Thoracic aorta (tissue), 2 donors: ENCODE results near the gene RBMS1. TPM values are rescaled to one million over a fixed set of nuclear protein-coding genes. Genes with fewer than 3 reads are reported as not detected.
A peak's percentile ranks its signal among the peaks of the same experiment; 100 is the strongest.

Experiments used
- ATAC-seq: fragments of 150-250 bp; one replicate; pipeline ENCODE4 v1.8.0; 2017; ENCODE audit warnings: low read depth; ENCODE audit not compliant: insufficient number of reproducible peaks, low FRiP score
- DNase-seq: peaks from one replicate; pipeline ENCODE4 v3.0.0-alpha.2; 2020; ENCODE audit warnings: low spot score
- H3K27ac ChIP-seq, 2 donors: fragments of 200-600 bp; sonication (generic); 1 replicate in 1 of 2; 2 replicates in 1 of 2; pipeline ENCODE4 v1.5.1; 2016; ENCODE audit warnings: mild to moderate bottlenecking in 2 of 2, moderate library complexity in 2 of 2
- H3K27me3 ChIP-seq: fragments of 200-600 bp; sonication (generic); replicated peaks from 2 replicates; pipeline ENCODE4 v1.6.0; 2016; ENCODE audit warnings: mild to moderate bottlenecking; ENCODE audit not compliant: insufficient read depth
- H3K36me3 ChIP-seq: fragments of 200-600 bp; sonication (generic); one replicate; pipeline ENCODE4 v1.5.1; 2016
- H3K4me1 ChIP-seq, 2 donors: fragments of 200-600 bp; sonication (generic); 1 replicate in 1 of 2; 2 replicates in 1 of 2; pipeline versions ENCODE4 v1.5.1 to v1.6.0; 2016; ENCODE audit warnings: low read depth in 2 of 2, mild to moderate bottlenecking in 1 of 2; ENCODE audit not compliant: control insufficient read depth in 1 of 2
- H3K4me3 ChIP-seq: fragments of 200-600 bp; sonication (generic); 2 replicates; pipeline ENCODE4 v1.5.1; 2016; ENCODE audit warnings: mild to moderate bottlenecking
- H3K9me3 ChIP-seq: fragments of 200-600 bp; sonication (generic); 2 replicates; pipeline ENCODE4 v1.5.1; 2016
- CTCF ChIP-seq: fragments of 200-600 bp; sonication (generic); IDR thresholded peaks from one replicate; pipeline ENCODE4 v1.5.1; 2019; ENCODE audit warnings: antibody characterized with exemption
- total RNA-seq, 2 donors: library from RNA; depleted of rRNA; stranded (reverse); fragments of >200 nt; gene quantifications; one replicate each; pipeline versions ENCODE4 v1.1.0 to v1.2.3, GENCODE V29; 2016

RBMS1 gene
- total RNA-seq, 2 donors from 2014 or later, result 98.7 to 179 TPM

GRCh38 chr2:160283675-160284074 is 209.9 kb downstream of the RBMS1 start:
- TF ChIP-seq CTCF, result no peak
- Histone ChIP-seq H3K9me3 (no peaks in the 10 kb centered on the region), H3K4me3 (no peak overlapping the region), H3K27me3 (no peaks in the 10 kb centered on the region), H3K4me1 (peaks cover 18 to 23% of the 10 kb centered on the region in 2 donors), H3K27ac (no peak overlapping the region), H3K36me3 (peaks cover 11% of the 10 kb centered on the region)
- no peak for ATAC-seq
- no peak for DNase-seq

- no peak overlapping the region for H3K27ac ChIP-seq
- TF ChIP-seq CTCF, result no peak
- peaks cover 23% of the 10 kb centered on the region for H3K36me3 ChIP-seq
- no peaks in the 10 kb centered on the region for H3K9me3 ChIP-seq
- no peak for ATAC-seq
- H3K4me1 ChIP-seq, result peaks cover 10 to 13% of the 10 kb centered on the region in 2 donors
- H3K4me3 ChIP-seq, result no peak overlapping the region
- no peak for DNase-seq
- no peaks in the 10 kb centered on the region for H3K27me3 ChIP-seq
Observed at GRCh38 chr2:160282063-160282580, 211.5 kb downstream of the RBMS1 start.

GRCh38 chr2:160281213-160281612 is 212.4 kb downstream of the RBMS1 start:
- no peak for ATAC-seq
- peaks cover 31% of the 10 kb centered on the region for H3K36me3 ChIP-seq
- H3K9me3 ChIP-seq, result no peaks in the 10 kb centered on the region
- H3K4me3 ChIP-seq, result no peak overlapping the region
- no peaks in the 10 kb centered on the region for H3K27me3 ChIP-seq
- TF ChIP-seq CTCF, result no peak
- H3K4me1 ChIP-seq, result peaks cover 10 to 13% of the 10 kb centered on the region in 2 donors
- DNase-seq, result no peak
- no peak overlapping the region for H3K27ac ChIP-seq

GRCh38 chr2:160279813-160280465 is 213.7 kb downstream of the RBMS1 start:
- Histone ChIP-seq H3K36me3 (peaks cover 31% of the 10 kb centered on the region), H3K9me3 (no peaks in the 10 kb centered on the region), H3K27ac (peak overlapping the region in 1 of 2 donors; percentile 33), H3K4me3 (no peak overlapping the region), H3K4me1 (peaks cover 10 to 13% of the 10 kb centered on the region in 2 donors), H3K27me3 (no peaks in the 10 kb centered on the region)
- no peak for TF ChIP-seq CTCF
- DNase-seq (no peak), ATAC-seq (no peak)

GRCh38 chr2:160278879-160279177 is 214.8 kb downstream of the RBMS1 start:
- DNase-seq (no peak), ATAC-seq (no peak)
- no peaks in the 10 kb centered on the region for H3K27me3 ChIP-seq
- no peak overlapping the region for H3K4me3 ChIP-seq
- H3K4me1 ChIP-seq, result peaks cover 10 to 13% of the 10 kb centered on the region in 2 donors
- H3K36me3 ChIP-seq, result peaks cover 27% of the 10 kb centered on the region
- no peaks in the 10 kb centered on the region for H3K9me3 ChIP-seq
- H3K27ac ChIP-seq, result peak overlapping the region in 1 of 2 donors; percentile 33
- TF ChIP-seq CTCF, result no peak
